Small intestine (tissue), 7 donors: ENCODE measurements around the gene TOP2B. TPM values are rescaled to one million over a fixed set of nuclear protein-coding genes. Genes with fewer than 3 reads are reported as not detected.

ENCODE experiments used
- DNase-seq, 2 donors: peaks; one replicate each; pipeline versions ENCODE4 v3.0.0 to v3.0.0-alpha.2; 2013
- FAIRE-seq: peaks from 2 replicates; lab custom pipeline; 2012; peaks lifted over from hg19 to GRCh38; lab: Jason Lieb, UNC
- H3K27ac ChIP-seq, 3 donors: one replicate each; pipeline ENCODE4 v1.5.1; 2013; ENCODE audit warnings: low read length in 2 of 3, mild to moderate bottlenecking in 2 of 3, control low read depth in 1 of 3, inconsistent platforms in 1 of 3, low read depth in 1 of 3, moderate library complexity in 1 of 3
- H3K27me3 ChIP-seq, 3 donors: one replicate each; pipeline ENCODE4 v1.6.1; 2013; ENCODE audit warnings: low read length in 3 of 3, inconsistent platforms in 1 of 3; ENCODE audit not compliant: control insufficient read depth in 3 of 3, insufficient read depth in 3 of 3
- H3K36me3 ChIP-seq, 3 donors: one replicate each; pipeline ENCODE4 v1.6.1; 2013; ENCODE audit warnings: low read length in 3 of 3, inconsistent platforms in 1 of 3, low read depth in 1 of 3, mild to moderate bottlenecking in 1 of 3, moderate library complexity in 1 of 3; ENCODE audit not compliant: control insufficient read depth in 3 of 3, insufficient read depth in 2 of 3
- H3K4me1 ChIP-seq, 3 donors: one replicate each; pipeline ENCODE4 v1.6.1; 2013; ENCODE audit warnings: low read length in 2 of 3, inconsistent platforms in 1 of 3, low read depth in 1 of 3, mild to moderate bottlenecking in 1 of 3, moderate library complexity in 1 of 3; ENCODE audit not compliant: control insufficient read depth in 3 of 3, insufficient read depth in 2 of 3
- H3K4me3 ChIP-seq, 3 donors: one replicate each; pipeline ENCODE4 v1.5.1; 2013; ENCODE audit warnings: low read length in 3 of 3, control low read depth in 1 of 3, inconsistent platforms in 1 of 3, low read depth in 1 of 3, mild to moderate bottlenecking in 1 of 3, moderate library complexity in 1 of 3
- H3K9me3 ChIP-seq, 2 donors: one replicate each; pipeline ENCODE4 v1.6.1; 2013; ENCODE audit warnings: low read depth in 1 of 2, low read length in 1 of 2; ENCODE audit not compliant: control insufficient read depth in 2 of 2, insufficient read depth in 1 of 2
- WGBS, 3 donors: extraction: QIAGEN DNeasy Blood & Tissue Kit; methylation state at CpG; one replicate each; pipeline ENCODE4 v1.1.7; 2013; 5-methylcytosine and 5-hydroxymethylcytosine counted together
- polyA plus RNA-seq, 4 donors: library from polyadenylated mRNA; stranded (reverse) in 3 of 4; unstranded in 1 of 4; fragments of 200-250 nt in 3 of 4; fragments of 120-200 nt in 1 of 4; gene quantifications; one replicate each; pipeline versions ENCODE4 v1.2.1 to v1.2.3, GENCODE V29; 2013
- donor health status: healthy with polysubstance abuse.
- donor health status: control.
- donor health status: control.
- donor health status: Bipolar disorder and iron deficiency.
- donor health status: healthy.

TOP2B gene
- polyA plus RNA-seq, 4 donors: 38.0 to 109 (median 47.2) TPM

GRCh38 chr3:25697553-25697952 lies 32.8 kb upstream of the TOP2B start:
- WGBS, 3 donors: 63 to 74% (median 69%) methylated on average over 1 of the region's 1 CpG
- Histone ChIP-seq H3K4me1 (no peaks in the 10 kb centered on the region), H3K27me3 (no peaks in the 10 kb centered on the region), H3K4me3 (no peak overlapping the region), H3K27ac (no peak overlapping the region), H3K36me3 (no peaks in the 10 kb centered on the region), H3K9me3 (no peaks in the 10 kb centered on the region)
- DNase-seq: no peak
- FAIRE-seq: no peak

- Histone ChIP-seq H3K4me1 (no peaks in the 10 kb centered on the region), H3K9me3 (no peaks in the 10 kb centered on the region), H3K36me3 (no peaks in the 10 kb centered on the region), H3K27me3 (peaks cover 0 to 2% (median 0%) of the 10 kb centered on the region in 3 donors), H3K4me3 (no peak overlapping the region), H3K27ac (no peak overlapping the region)
- 83 to 88% (median 85%) methylated on average over 4 of the region's 4 CpGs for WGBS, 3 donors
- no peak for FAIRE-seq
- DNase-seq: no peak
Observed at GRCh38 chr3:25695731-25696420, 31.2 kb upstream of the TOP2B start.

- Histone ChIP-seq H3K4me3 (no peak overlapping the region), H3K4me1 (no peaks in the 10 kb centered on the region), H3K9me3 (no peaks in the 10 kb centered on the region), H3K27me3 (peaks cover 0 to 2% (median 0%) of the 10 kb centered on the region in 3 donors), H3K27ac (no peak overlapping the region), H3K36me3 (no peaks in the 10 kb centered on the region)
- 63 to 83% (median 67%) methylated on average over 3 of the region's 3 CpGs for WGBS, 3 donors
- FAIRE-seq: no peak
- DNase-seq: no peak
Observed at GRCh38 chr3:25693238-25693637, 28.5 kb upstream of the TOP2B start.

- Histone ChIP-seq H3K27ac (no peak overlapping the region), H3K4me1 (no peaks in the 10 kb centered on the region), H3K4me3 (no peak overlapping the region), H3K9me3 (no peaks in the 10 kb centered on the region), H3K36me3 (no peaks in the 10 kb centered on the region), H3K27me3 (peaks cover 0 to 2% (median 0%) of the 10 kb centered on the region in 3 donors)
- 77 to 88% (median 84%) methylated on average over 1 of the region's 1 CpG for WGBS, 3 donors
- no peak for FAIRE-seq
- no peak for DNase-seq
Observed at GRCh38 chr3:25692341-25692740, 27.6 kb upstream of the TOP2B start.

- FAIRE-seq (no peak), DNase-seq (no peak)
- Histone ChIP-seq H3K36me3 (no peaks in the 10 kb centered on the region), H3K4me1 (no peaks in the 10 kb centered on the region), H3K27me3 (peaks cover 0 to 2% (median 0%) of the 10 kb centered on the region in 3 donors), H3K27ac (no peak overlapping the region), H3K9me3 (no peaks in the 10 kb centered on the region), H3K4me3 (no peak overlapping the region)
- WGBS, 3 donors: 72 to 82% (median 74%) methylated on average over 2 of the region's 2 CpGs
Observed at GRCh38 chr3:25690768-25691533, 26.2 kb upstream of the TOP2B start.

- Histone ChIP-seq H3K27ac (no peak overlapping the region), H3K4me1 (no peaks in the 10 kb centered on the region), H3K27me3 (peaks cover 0 to 2% (median 0%) of the 10 kb centered on the region in 3 donors), H3K9me3 (no peaks in the 10 kb centered on the region), H3K36me3 (no peaks in the 10 kb centered on the region), H3K4me3 (no peak overlapping the region)
- FAIRE-seq: no peak
- 69 to 75% (median 72%) methylated on average over 3 of the region's 3 CpGs for WGBS, 3 donors
- DNase-seq: no peak
Observed at GRCh38 chr3:25689226-25689625, 24.5 kb upstream of the TOP2B start.

- Histone ChIP-seq H3K4me1 (no peaks in the 10 kb centered on the region), H3K4me3 (no peak overlapping the region), H3K9me3 (no peaks in the 10 kb centered on the region), H3K27ac (no peak overlapping the region), H3K36me3 (no peaks in the 10 kb centered on the region), H3K27me3 (peaks cover 0 to 2% (median 0%) of the 10 kb centered on the region in 3 donors)
- WGBS, 3 donors: 50 to 70% (median 66%) methylated on average over 1 of the region's 1 CpG
- DNase-seq (no peak), FAIRE-seq (no peak)
Observed at GRCh38 chr3:25687742-25688141, 23.0 kb upstream of the TOP2B start.

GRCh38 chr3:25686766-25687165 lies 22.1 kb upstream of the TOP2B start:
- Histone ChIP-seq H3K27ac (no peak overlapping the region), H3K27me3 (peaks cover 0 to 2% (median 0%) of the 10 kb centered on the region in 3 donors), H3K4me1 (no peaks in the 10 kb centered on the region), H3K4me3 (no peak overlapping the region), H3K9me3 (no peaks in the 10 kb centered on the region), H3K36me3 (no peaks in the 10 kb centered on the region)
- DNase-seq (no peak), FAIRE-seq (no peak)
- WGBS, 3 donors: 94 to 95% (median 95%) methylated on average over 23 of the region's 23 CpGs
